Measurements from ENCODE around the gene RPL12.
"Not testable (repeated sequence)": the region's sequence is repeated elsewhere in the genome, so short reads cannot be mapped to it uniquely, and the experiment has no call there.

The RPL12 gene

GRCh38 chr9:127467621-127468020 lies 16.4 kb upstream of the RPL12 start:
- DNase-seq (ENCODE audit: low read depth, low spot score) = no peak

GRCh38 chr9:127466407-127466917 lies 15.3 kb upstream of the RPL12 start:
- not testable (repeated sequence) for DNase-seq (ENCODE audit: low read depth, low spot score)

- DNase-seq (ENCODE audit: low read depth, low spot score) = no peak
Measured at GRCh38 chr9:127463911-127464310, 12.7 kb upstream of the RPL12 start.

- DNase-seq (ENCODE audit: low read depth, low spot score) = no peak
Measured at GRCh38 chr9:127463382-127463781, 12.2 kb upstream of the RPL12 start.

GRCh38 chr9:127458921-127459320 lies 7.7 kb upstream of the RPL12 start:
- no peak for DNase-seq (ENCODE audit: low read depth, low spot score)

- DNase-seq (ENCODE audit: low read depth, low spot score) = no peak
Measured at GRCh38 chr9:127457191-127457878, 6.1 kb upstream of the RPL12 start.

GRCh38 chr9:127455324-127455992 lies 4.3 kb upstream of the RPL12 start:
- no peak for DNase-seq (ENCODE audit: low read depth, low spot score)

- DNase-seq (ENCODE audit: low read depth, low spot score) = no peak
Measured at GRCh38 chr9:127452691-127453090, 1.5 kb upstream of the RPL12 start.

GRCh38 chr9:127451858-127452656 lies 851 bp upstream of the RPL12 start:
- DNase-seq (ENCODE audit: low read depth, low spot score) = no peak

- DNase-seq (ENCODE audit: low read depth, low spot score) = no peak
Measured at GRCh38 chr9:127451608-127451857, 327 bp upstream of the RPL12 start.

- DNase-seq (ENCODE audit: low read depth, low spot score) = no peak
Measured at GRCh38 chr9:127450243-127450760, 904 bp downstream of the RPL12 start.

- DNase-seq (ENCODE audit: low read depth, low spot score) = no peak
Measured at GRCh38 chr9:127449332-127449966, 1.8 kb downstream of the RPL12 start.

GRCh38 chr9:127448112-127448805 lies 2.9 kb downstream of the RPL12 start:
- no peak for DNase-seq (ENCODE audit: low read depth, low spot score)

- no peak for DNase-seq (ENCODE audit: low read depth, low spot score)
Measured at GRCh38 chr9:127447416-127448111, 3.6 kb downstream of the RPL12 start.

- no peak for DNase-seq (ENCODE audit: low read depth, low spot score)
Measured at GRCh38 chr9:127446713-127447415, 4.3 kb downstream of the RPL12 start.

- no peak for DNase-seq (ENCODE audit: low read depth, low spot score)
Measured at GRCh38 chr9:127445851-127446712, 5.1 kb downstream of the RPL12 start.

- no peak for DNase-seq (ENCODE audit: low read depth, low spot score)
Measured at GRCh38 chr9:127444921-127445850, 6.0 kb downstream of the RPL12 start.

Data from iPS DF 19.7 (cell line).